ENCODE data around the gene PRR22. TPM values are rescaled to one million over a fixed set of nuclear protein-coding genes. Genes with fewer than 3 reads are reported as not detected.

Gene PRR22
- total RNA-seq = 1 to 10 TPM; 2.1 to 6.0 TPM

GRCh38 chr19:5784581-5785147 is at the start of gene PRR22:
Gene PRR22, minus strand, starts transcription at chr19:5784746. Its CDS starts 86 bp downstream, at chr19:5784660.
- peaks cover 1% of the 10 kb centered on the region for H3K4me1 Mint-ChIP-seq
- no peaks in the 10 kb centered on the region for H3K9me3 Mint-ChIP-seq (ENCODE audit: low read depth)
- no peaks in the 10 kb centered on the region for H3K27me3 Mint-ChIP-seq
- no peak within 1 kb of the TSS for H3K27ac Mint-ChIP-seq
- no peak within 1 kb of the TSS for H3K4me3 Mint-ChIP-seq
- H3K36me3 Mint-ChIP-seq = peaks cover 22% of the 10 kb centered on the region
- DNase-seq = no peak
- CTCF ChIA-PET = interaction anchor here (0.9 to 1.5 kb wide), 2 partner anchors 9 to 19 kb away, joined by 3 read pairs; no protein-coding TSS in a partner anchor
- no peak for ATAC-seq

DNA sequence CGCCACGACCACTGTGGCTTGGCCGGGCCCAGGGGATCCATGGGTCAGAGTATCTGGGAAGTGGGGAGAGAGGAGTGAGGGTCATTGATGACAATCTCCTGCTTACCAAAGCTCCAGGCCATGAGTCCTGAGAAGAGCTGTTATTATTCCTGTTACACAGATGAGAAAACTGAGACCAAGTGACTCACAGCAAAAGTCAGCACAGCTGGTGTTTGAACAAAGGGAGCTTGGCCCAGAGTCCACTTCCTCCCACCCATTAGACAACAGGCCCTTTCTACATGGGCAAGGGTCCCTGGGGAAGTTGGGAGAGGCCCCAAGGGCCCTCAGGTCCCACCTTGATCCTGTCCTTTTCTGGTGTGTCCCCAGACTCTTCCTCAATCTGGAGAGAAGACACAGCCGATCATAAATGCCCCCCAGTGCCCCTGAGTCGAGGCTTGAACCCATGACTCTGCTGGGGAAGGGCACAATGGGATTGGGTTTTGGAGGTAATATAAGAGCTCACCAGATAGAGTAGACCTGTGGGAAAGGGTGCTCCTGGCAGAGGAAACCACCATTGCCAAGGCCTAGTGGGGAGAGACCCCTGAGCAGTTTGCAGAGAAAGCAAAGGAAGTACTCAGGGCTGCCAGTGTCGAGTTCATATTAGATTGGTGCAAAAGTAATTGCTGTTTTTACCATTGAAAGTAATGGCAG is 48.1 kb upstream of the PRR22 start:
- ATAC-seq (no peak), DNase-seq (no peak)
- CTCF ChIA-PET = no interaction called here
- no peaks in the 10 kb centered on the region for H3K9me3 Mint-ChIP-seq (ENCODE audit: low read depth)
- peaks cover 3% of the 10 kb centered on the region for H3K4me1 Mint-ChIP-seq
- no peak overlapping the region for H3K27ac Mint-ChIP-seq
- no peaks in the 10 kb centered on the region for H3K27me3 Mint-ChIP-seq
- H3K36me3 Mint-ChIP-seq = peaks cover 3% of the 10 kb centered on the region
- H3K4me3 Mint-ChIP-seq = no peak overlapping the region

GRCh38 chr19:5832061-5832460 is 47.5 kb upstream of the PRR22 start:
- no peaks in the 10 kb centered on the region for H3K9me3 Mint-ChIP-seq (ENCODE audit: low read depth)
- H3K27me3 Mint-ChIP-seq = no peaks in the 10 kb centered on the region
- peaks cover 3% of the 10 kb centered on the region for H3K36me3 Mint-ChIP-seq
- no peak for ATAC-seq
- CTCF ChIA-PET = no interaction called here
- DNase-seq = no peak
- no peak overlapping the region for H3K27ac Mint-ChIP-seq
- no peak overlapping the region for H3K4me3 Mint-ChIP-seq
- peaks cover 6% of the 10 kb centered on the region for H3K4me1 Mint-ChIP-seq

- H3K9me3 Mint-ChIP-seq (ENCODE audit: low read depth) = no peaks in the 10 kb centered on the region
- peaks cover 3% of the 10 kb centered on the region for H3K36me3 Mint-ChIP-seq
- H3K4me3 Mint-ChIP-seq = no peak overlapping the region
- no peak for DNase-seq
- no peaks in the 10 kb centered on the region for H3K27me3 Mint-ChIP-seq
- H3K4me1 Mint-ChIP-seq = peaks cover 11% of the 10 kb centered on the region
- no peak for ATAC-seq
- CTCF ChIA-PET = interaction anchor here (1.0 kb wide), 1 partner anchor 27 kb away, joined by 3 read pairs; no protein-coding TSS in a partner anchor
- no peak overlapping the region for H3K27ac Mint-ChIP-seq
Measured at GRCh38 chr19:5831159-5831558, 46.6 kb upstream of the PRR22 start.

DNA sequence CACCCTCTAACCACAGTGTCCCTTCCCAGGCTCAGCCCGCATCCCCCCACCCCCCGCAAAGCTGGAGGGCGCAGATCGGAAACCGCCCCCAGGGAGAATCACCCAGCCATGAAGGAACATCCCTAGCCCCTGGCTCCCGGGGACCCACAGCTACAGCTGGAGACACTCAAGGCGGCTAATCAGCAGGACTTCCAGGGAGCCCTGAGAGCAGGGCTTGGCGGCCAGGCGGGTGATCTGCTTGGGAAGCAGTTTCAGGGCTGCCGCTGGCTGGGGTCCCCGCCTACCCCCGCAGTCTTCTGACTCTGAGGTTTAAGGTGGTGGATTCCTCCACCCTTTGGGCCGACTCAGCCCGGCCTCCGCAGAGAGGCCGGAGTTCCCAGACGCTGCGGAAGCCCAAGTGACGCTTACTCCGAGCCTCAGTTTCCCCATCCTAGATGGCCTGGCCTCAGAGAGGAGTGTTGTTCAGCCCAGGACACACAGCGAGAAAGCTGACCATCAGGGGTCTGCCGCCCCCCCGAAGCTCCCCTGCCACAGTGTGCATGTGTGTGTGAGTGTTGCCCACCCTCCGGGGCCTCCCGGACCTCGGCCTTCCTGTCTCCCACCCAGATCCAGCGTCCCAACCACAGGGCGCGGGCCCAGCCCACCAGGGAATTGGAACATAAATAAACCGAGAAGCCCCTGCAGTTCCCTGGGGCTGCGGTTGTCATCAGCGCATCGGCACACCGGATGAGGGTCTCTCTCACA is 45.2 kb upstream of the PRR22 start:
- H3K27me3 Mint-ChIP-seq = no peaks in the 10 kb centered on the region
- H3K36me3 Mint-ChIP-seq = peaks cover 3% of the 10 kb centered on the region
- peaks cover 11% of the 10 kb centered on the region for H3K4me1 Mint-ChIP-seq
- CTCF ChIA-PET = interaction anchor here (1.3 to 3.8 kb wide), 4 partner anchors 10 to 138 kb away, joined by 4 to 49 read pairs (median 12); partner anchors contain the start of genes FUT6, NDUFA11, NRTN and VMAC
- H3K9me3 Mint-ChIP-seq (ENCODE audit: low read depth) = no peaks in the 10 kb centered on the region
- H3K27ac Mint-ChIP-seq = peak overlapping the region; percentile 53
- ATAC-seq (no peak), DNase-seq (no peak)
- peak overlapping the region; percentile 6 for H3K4me3 Mint-ChIP-seq

GRCh38 chr19:5828661-5829566 is 44.4 kb upstream of the PRR22 start:
- peak overlapping the region; percentile 97 for H3K27ac Mint-ChIP-seq
- no peaks in the 10 kb centered on the region for H3K9me3 Mint-ChIP-seq (ENCODE audit: low read depth)
- peak overlapping the region; percentile 94 for H3K4me3 Mint-ChIP-seq
- no peaks in the 10 kb centered on the region for H3K27me3 Mint-ChIP-seq
- ATAC-seq = no peak
- CTCF ChIA-PET = interaction anchor here (0.5 to 3.8 kb wide), 11 partner anchors 11 to 159 kb away, joined by 3 to 49 read pairs (median 4); partner anchors contain the start of genes CATSPERD, FUT6, LONP1 and NDUFA11
- peak; percentile 53 for DNase-seq
- peaks cover 3% of the 10 kb centered on the region for H3K36me3 Mint-ChIP-seq
- H3K4me1 Mint-ChIP-seq = peaks cover 11% of the 10 kb centered on the region

DNA sequence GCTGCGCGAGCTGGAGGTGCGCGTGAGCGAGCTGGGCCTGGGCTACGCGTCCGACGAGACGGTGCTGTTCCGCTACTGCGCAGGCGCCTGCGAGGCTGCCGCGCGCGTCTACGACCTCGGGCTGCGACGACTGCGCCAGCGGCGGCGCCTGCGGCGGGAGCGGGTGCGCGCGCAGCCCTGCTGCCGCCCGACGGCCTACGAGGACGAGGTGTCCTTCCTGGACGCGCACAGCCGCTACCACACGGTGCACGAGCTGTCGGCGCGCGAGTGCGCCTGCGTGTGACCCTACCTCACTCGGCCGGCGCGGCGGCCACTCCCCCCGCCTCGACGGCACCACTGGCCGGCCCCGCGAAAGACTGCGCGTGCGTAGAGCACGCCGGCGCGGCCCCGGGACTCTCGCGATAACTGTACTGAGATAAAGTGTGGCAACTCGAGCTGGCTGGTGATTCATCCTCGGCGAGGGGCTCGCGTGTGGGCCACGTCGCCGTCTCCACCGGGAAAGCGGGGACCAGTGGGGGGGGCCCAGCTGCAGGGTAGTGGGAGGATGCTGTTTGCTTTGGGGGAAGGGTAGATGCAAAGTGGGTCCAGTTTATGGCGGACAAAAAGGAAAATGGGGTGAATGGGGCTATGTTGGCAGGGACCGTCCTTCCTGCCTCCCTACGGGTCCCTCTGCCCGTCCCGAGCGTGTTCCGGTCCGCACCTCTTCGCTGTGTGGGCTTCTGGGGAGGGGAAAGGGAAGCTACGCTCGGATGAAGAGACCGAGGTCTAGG is 43.5 kb upstream of the PRR22 start:
- peaks cover 11% of the 10 kb centered on the region for H3K4me1 Mint-ChIP-seq
- peak; percentile 83 for ATAC-seq
- H3K4me3 Mint-ChIP-seq = peak overlapping the region; percentile 94
- H3K36me3 Mint-ChIP-seq = peaks cover 3% of the 10 kb centered on the region
- peak overlapping the region; percentile 97 for H3K27ac Mint-ChIP-seq
- H3K27me3 Mint-ChIP-seq = no peaks in the 10 kb centered on the region
- CTCF ChIA-PET = interaction anchor here (0.5 to 3.8 kb wide), 12 partner anchors 11 to 159 kb away, joined by 3 to 49 read pairs (median 4); partner anchors contain the start of genes CATSPERD, FUT6, LONP1 and NDUFA11
- DNase-seq = peak; percentile 97
- H3K9me3 Mint-ChIP-seq (ENCODE audit: low read depth) = no peaks in the 10 kb centered on the region

GRCh38 chr19:5827342-5827890 is 42.9 kb upstream of the PRR22 start:
- peak overlapping the region; percentile 94 for H3K4me3 Mint-ChIP-seq
- ATAC-seq (no peak), DNase-seq (no peak)
- CTCF ChIA-PET = interaction anchor here (0.9 to 3.8 kb wide), 8 partner anchors 12 to 155 kb away, joined by 3 to 49 read pairs (median 6); partner anchors contain the start of genes FUT6, NDUFA11, NRTN and VMAC
- peak overlapping the region; percentile 89 for H3K27ac Mint-ChIP-seq
- H3K27me3 Mint-ChIP-seq = no peaks in the 10 kb centered on the region
- H3K9me3 Mint-ChIP-seq (ENCODE audit: low read depth) = no peaks in the 10 kb centered on the region
- peaks cover 3% of the 10 kb centered on the region for H3K36me3 Mint-ChIP-seq
- H3K4me1 Mint-ChIP-seq = peaks cover 11% of the 10 kb centered on the region

DNA sequence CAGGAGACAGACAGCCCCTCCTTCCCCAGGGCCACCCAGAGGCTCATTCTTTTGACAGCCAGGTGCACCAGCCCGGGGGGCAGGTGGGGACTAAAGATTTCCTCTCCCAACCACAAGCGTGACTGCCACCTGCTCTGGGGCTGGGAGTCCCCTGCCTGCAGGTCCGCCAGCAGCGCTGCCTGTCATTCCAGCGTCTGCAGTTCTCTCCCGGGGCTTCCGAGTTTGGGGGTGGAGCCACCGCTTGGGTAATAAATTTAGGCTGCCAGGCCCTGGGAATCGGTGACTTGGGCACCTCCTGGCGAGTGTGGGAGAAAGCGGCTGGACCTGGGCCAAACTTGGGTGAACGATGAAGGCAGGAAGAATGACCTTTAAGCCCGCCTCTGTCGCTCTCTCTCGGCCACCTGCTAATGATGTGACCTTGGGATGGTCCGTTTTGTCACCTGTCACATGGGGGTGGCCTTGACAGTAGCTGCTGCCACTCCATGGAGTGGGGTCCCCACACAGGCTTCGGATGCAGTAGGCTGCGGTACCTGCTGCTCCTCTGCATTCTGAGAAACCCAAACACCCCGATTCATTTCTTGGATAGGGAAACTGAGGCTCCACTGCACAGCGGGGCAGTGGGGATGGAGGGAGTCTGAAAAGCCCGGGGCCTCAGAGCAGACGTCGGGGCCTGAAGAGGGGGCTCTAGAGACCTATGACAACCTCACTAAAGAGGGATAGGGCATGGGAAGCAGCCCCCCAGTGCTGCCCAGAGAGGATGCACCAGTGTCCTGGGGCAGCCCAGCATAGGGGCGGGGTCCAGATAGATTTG is 42.2 kb upstream of the PRR22 start:
- no peak for DNase-seq
- no peak for ATAC-seq
- H3K4me3 Mint-ChIP-seq = peak overlapping the region; percentile 94
- H3K27me3 Mint-ChIP-seq = no peaks in the 10 kb centered on the region
- H3K36me3 Mint-ChIP-seq = peaks cover 3% of the 10 kb centered on the region
- peaks cover 11% of the 10 kb centered on the region for H3K4me1 Mint-ChIP-seq
- CTCF ChIA-PET = interaction anchor here (2.7 to 3.8 kb wide), 3 partner anchors 23 to 141 kb away, joined by 11 to 49 read pairs (median 12); partner anchors contain the start of genes NDUFA11, NRTN and VMAC
- H3K27ac Mint-ChIP-seq = peak overlapping the region; percentile 89
- H3K9me3 Mint-ChIP-seq (ENCODE audit: low read depth) = no peaks in the 10 kb centered on the region

DNA sequence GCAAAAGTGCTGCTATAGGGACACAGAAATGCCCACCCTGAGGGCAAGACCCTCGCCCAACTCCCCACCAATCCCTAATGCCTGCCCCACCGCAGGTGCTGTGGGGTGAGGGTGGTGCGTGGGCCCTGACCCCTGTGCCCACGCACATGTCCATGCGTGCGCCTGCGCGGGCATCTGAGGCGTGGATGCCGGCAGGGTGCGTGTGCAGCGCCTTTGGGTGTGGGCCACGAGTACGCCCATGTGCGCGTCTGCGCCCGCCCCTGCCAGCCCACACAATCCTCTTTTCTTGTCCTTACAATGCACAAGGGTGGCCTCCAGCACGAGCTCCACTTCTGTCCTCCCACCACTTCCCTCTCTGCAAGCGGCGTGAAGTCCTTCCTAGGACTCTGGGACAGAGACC is 40.6 kb upstream of the PRR22 start:
- peaks cover 11% of the 10 kb centered on the region for H3K4me1 Mint-ChIP-seq
- peaks cover 3% of the 10 kb centered on the region for H3K36me3 Mint-ChIP-seq
- no peak for DNase-seq
- no peaks in the 10 kb centered on the region for H3K27me3 Mint-ChIP-seq
- no peaks in the 10 kb centered on the region for H3K9me3 Mint-ChIP-seq (ENCODE audit: low read depth)
- no peak for ATAC-seq
- H3K27ac Mint-ChIP-seq = no peak overlapping the region
- H3K4me3 Mint-ChIP-seq = no peak overlapping the region
- CTCF ChIA-PET = interaction anchor here (3.3 kb wide), 1 partner anchor 21 kb away, joined by 10 read pairs; no protein-coding TSS in a partner anchor

GRCh38 chr19:5824751-5825150 is 40.2 kb upstream of the PRR22 start:
- H3K9me3 Mint-ChIP-seq (ENCODE audit: low read depth) = no peaks in the 10 kb centered on the region
- H3K36me3 Mint-ChIP-seq = peaks cover 3% of the 10 kb centered on the region
- H3K27me3 Mint-ChIP-seq = no peaks in the 10 kb centered on the region
- no peak overlapping the region for H3K27ac Mint-ChIP-seq
- CTCF ChIA-PET = interaction anchor here (3.3 kb wide), 1 partner anchor 21 kb away, joined by 10 read pairs; no protein-coding TSS in a partner anchor
- H3K4me1 Mint-ChIP-seq = peaks cover 11% of the 10 kb centered on the region
- DNase-seq (no peak), ATAC-seq (no peak)
- no peak overlapping the region for H3K4me3 Mint-ChIP-seq

Measured in activated CD8-positive, alpha-beta memory T cell treated with anti-CD3 and anti-CD28 coated beads, Interleukin-2, amount 10 ng/mL, durations not matched to agents 7 days and 5 days (primary cell).